Measurements from ENCODE around the gene ZNF836. TPM values are rescaled to one million over a fixed set of nuclear protein-coding genes. Genes with fewer than 3 reads are reported as not detected.

Gene ZNF836
- total RNA-seq, 2 donors from 2014 or later = 2.0 to 12.2 TPM

DNA sequence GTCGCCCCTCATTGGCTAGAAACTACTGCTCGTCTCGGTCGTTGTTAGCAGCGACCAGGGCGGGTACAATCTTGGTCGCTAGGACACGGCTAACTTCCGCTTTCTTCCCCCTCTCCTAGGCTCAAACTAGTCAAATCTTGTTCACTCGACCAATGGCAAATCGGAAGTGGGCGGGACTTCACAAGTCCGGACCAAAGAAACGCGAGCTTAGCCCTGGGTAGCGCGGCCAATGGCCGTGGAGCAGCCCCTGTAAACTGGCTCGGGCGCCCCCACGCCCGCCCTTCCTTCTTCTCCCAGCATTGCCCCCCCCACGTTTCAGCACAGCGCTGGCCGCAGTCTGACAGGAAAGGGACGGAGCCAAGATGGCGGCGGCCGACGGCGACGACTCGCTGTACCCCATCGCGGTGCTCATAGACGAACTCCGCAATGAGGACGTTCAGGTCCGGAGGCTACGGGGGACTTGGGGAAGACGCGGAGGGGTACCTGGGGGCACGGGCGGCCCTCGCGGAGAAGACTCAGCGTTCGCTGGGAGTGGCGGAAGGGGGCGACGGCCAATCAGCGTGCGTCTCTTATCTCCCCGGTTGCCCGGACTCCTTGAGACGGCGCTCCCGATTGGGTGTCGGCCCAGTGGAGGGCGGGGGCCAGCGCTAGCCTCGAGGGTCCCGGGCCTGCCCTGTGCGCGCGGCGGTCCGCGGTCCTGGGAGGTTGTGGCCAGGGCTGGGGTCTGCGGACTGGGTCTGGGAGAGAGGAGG is 18.5 kb upstream of the ZNF836 start, which contains the start of gene PPP2R1A:
TSS of gene PPP2R1A (plus strand) at position 318 of the 752 bp plus-strand sequence. CDS start at position 363, 45 bp downstream.
- WGBS, 2 donors = 0% methylated on average over 19 to 57 of the region's 70 CpGs
- Histone ChIP-seq H3K4me3 (peak within 1 kb of the TSS; percentile 60 to 91), H3K27me3 (no peaks in the 10 kb centered on the region), H3K4me1 (peaks cover 47% of the 10 kb centered on the region), H3K36me3 (replicated peaks in 1 of 2; ENCODE audit: insufficient read depth in 1 of 2, low read depth in 2 of 2) (no peaks in the 10 kb centered on the region), H3K9me3 (no peaks in the 10 kb centered on the region), H3K27ac (peak within 1 kb of the TSS; percentile 93 to 98 (median 96))
- ATAC-seq (peak; percentile 93), DNase-seq (peak; percentile 99 to 100 (median 100))
- TF ChIP-seq, protein P1, sequence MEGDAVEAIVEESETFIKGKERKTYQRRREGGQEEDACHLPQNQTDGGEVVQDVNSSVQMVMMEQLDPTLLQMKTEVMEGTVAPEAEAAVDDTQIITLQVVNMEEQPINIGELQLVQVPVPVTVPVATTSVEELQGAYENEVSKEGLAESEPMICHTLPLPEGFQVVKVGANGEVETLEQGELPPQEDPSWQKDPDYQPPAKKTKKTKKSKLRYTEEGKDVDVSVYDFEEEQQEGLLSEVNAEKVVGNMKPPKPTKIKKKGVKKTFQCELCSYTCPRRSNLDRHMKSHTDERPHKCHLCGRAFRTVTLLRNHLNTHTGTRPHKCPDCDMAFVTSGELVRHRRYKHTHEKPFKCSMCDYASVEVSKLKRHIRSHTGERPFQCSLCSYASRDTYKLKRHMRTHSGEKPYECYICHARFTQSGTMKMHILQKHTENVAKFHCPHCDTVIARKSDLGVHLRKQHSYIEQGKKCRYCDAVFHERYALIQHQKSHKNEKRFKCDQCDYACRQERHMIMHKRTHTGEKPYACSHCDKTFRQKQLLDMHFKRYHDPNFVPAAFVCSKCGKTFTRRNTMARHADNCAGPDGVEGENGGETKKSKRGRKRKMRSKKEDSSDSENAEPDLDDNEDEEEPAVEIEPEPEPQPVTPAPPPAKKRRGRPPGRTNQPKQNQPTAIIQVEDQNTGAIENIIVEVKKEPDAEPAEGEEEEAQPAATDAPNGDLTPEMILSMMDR (IDR thresholded peaks at IDR 0.05) = peak in 2 of 7 experiments; percentile 4 to 5
- TF ChIP-seq POLR2A (IDR thresholded peaks at IDR 0.05) = peak; percentile 82 to 98 (median 97)
- intact Hi-C loops (cut with DNase I) = no loop called here

DNA sequence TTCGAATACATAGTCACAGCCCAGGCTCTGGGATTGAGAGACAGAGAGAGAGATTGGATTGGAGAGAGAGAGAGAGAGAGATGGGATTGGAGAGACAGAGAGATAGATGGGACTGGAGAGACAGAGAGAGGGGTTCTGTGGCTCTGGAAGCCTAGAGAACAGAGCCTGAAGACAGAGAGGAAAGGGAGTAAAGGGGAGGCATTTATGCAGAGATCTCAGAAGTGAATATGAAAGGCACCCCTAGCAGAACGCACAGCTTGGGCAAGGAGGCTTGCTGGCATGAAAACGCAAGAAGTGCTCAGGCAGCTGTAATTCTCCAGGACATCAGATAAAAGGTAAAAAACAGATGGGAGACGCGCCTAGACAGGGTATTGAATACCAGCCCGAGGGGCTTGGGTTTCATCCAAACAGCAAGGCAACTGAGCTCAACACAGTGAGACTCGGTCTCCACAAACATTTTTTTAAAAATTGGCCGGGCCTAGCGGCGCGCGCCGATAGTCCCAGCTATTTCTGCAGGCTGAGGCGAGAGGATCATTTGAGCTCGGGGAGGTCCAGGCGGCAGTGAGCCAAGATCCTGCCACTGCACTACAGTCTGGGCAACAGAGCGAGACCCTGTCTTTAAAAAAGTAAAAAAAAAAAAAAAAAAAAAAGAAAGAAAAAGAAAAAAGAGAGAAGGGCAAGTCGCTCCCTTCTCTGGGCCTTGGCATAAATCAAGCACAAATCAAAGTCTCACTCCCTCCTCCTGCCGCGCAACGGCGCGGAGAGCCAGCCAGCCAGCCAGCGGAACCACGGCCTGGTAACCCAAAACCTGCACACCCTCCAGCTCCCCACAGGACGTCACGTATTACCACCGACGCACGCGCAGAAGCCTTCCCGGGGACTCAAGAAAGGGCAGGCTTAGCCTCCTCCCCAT is 17.7 kb upstream of the ZNF836 start:
- Histone ChIP-seq H3K27ac (peak overlapping the region; percentile 48 to 90 (median 78)), H3K9me3 (no peaks in the 10 kb centered on the region), H3K36me3 (replicated peaks in 1 of 2; ENCODE audit: insufficient read depth in 1 of 2, low read depth in 2 of 2) (no peaks in the 10 kb centered on the region), H3K4me1 (peaks cover 40% of the 10 kb centered on the region), H3K4me3 (no peak overlapping the region), H3K27me3 (no peaks in the 10 kb centered on the region)
- peak in 1 of 3 donors; percentile 56 for TF ChIP-seq POLR2A (IDR thresholded peaks at IDR 0.05)
- TF ChIP-seq, protein P1 (IDR thresholded peaks at IDR 0.05) = peak in 1 of 7 experiments; percentile 47
- 0 to 2% methylated on average over 32 of the region's 32 CpGs for WGBS, 2 donors
- peak; percentile 7 for ATAC-seq
- intact Hi-C loops (cut with DNase I) = no loop called here
- no peak for DNase-seq

DNA sequence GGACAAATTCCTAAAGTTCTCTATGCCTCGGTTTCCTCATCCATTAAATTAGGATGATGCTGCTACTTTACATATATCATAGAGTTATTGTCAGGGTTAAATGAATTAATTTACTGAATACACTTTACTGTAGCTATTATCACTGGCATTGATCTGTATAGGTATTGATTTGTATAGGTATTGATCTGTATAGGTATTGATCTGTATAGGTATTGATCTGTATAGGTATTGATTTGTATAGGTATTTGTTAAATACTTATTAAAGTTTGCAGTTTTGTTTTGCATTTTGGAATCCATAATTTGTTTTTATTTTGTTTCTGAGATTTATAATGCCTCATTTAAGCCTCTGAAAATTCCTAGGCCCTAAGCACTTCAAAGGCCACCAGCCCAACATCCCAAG is 16.0 kb upstream of the ZNF836 start:
- intact Hi-C loops (cut with DNase I) = no loop called here
- no peak for TF ChIP-seq POLR2A (IDR thresholded peaks at IDR 0.05)
- TF ChIP-seq, protein P1 (IDR thresholded peaks at IDR 0.05) = no peak

DNA sequence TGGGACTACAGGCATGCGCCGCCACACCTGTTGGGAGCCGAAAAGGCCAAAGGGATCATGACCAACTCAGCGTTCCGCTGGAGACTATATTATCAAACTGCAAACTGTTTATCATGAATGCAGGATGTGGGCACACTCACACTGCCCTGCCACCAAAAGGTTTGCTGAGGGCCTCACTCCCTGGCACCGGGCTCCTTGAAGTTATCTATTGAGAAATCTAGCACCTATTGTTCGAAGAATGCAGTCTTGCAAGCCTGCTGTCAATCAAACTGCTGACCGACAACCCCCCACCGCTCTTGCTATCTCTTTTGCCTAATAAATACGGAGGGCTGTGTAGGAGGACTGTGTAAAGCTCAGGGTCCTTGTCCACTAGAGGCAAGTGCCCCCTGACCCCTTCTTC is 5.2 kb upstream of the ZNF836 start:
- WGBS, 2 donors = 56 to 58% methylated on average over 10 of the region's 10 CpGs
- no peak for TF ChIP-seq POLR2A (IDR thresholded peaks at IDR 0.05)
- TF ChIP-seq, protein P1 (IDR thresholded peaks at IDR 0.05) = no peak
- no peak for ATAC-seq
- intact Hi-C loops (cut with DNase I) = no loop called here
- Histone ChIP-seq H3K36me3 (replicated peaks in 1 of 2; ENCODE audit: insufficient read depth in 1 of 2, low read depth in 2 of 2) (no peaks in the 10 kb centered on the region), H3K27ac (no peak overlapping the region), H3K4me3 (no peak overlapping the region), H3K27me3 (no peaks in the 10 kb centered on the region), H3K9me3 (no peaks in the 10 kb centered on the region), H3K4me1 (no peaks in the 10 kb centered on the region)
- no peak for DNase-seq

More for the DNA sequence above, 16.0 kb upstream of the ZNF836 start:
- no peak for DNase-seq
- H3K9me3 ChIP-seq = no peaks in the 10 kb centered on the region
- H3K27me3 ChIP-seq = no peaks in the 10 kb centered on the region
- H3K36me3 ChIP-seq (replicated peaks in 1 of 2; ENCODE audit: insufficient read depth in 1 of 2, low read depth in 2 of 2) = no peaks in the 10 kb centered on the region
- ATAC-seq = no peak
- H3K4me1 ChIP-seq = peaks cover 24% of the 10 kb centered on the region
- H3K27ac ChIP-seq = no peak overlapping the region
- 95% methylated on average over 1 of the region's 1 CpG for WGBS, 2 donors
- no peak overlapping the region for H3K4me3 ChIP-seq
